HCT116 (cell line): ENCODE results near the gene ITGA7. TPM values are rescaled to one million over a fixed set of nuclear protein-coding genes. Genes with fewer than 3 reads are reported as not detected.

Experiments
- ATAC-seq: fragments of 200-7000 bp; cut with Tn5 transposase; 2 replicates; pipeline ENCODE4 v1.9.1; 2020; ENCODE audit warnings: mild to moderate bottlenecking, moderate library complexity
- BruUV-seq: library from RNA; stranded (reverse); fragments of 400-500 nt; replicated peaks from 2 replicates; lab custom pipeline; 2021; lab: Mats Ljungman, UMichigan
- CTCF ChIA-PET: fragments of 300-600 bp; sonication (Branson Sonifier 250); formaldehyde crosslinking; loops from one replicate; lab custom pipeline; 2021; ENCODE audit warnings: antibody characterized with exemption; lab: Charles Lee
- POLR2A ChIA-PET: fragments of 300-600, 350-600 bp; sonication (Branson Sonifier 250); formaldehyde crosslinking; loops from one replicate; lab custom pipeline; 2021; ENCODE audit warnings: antibody characterized with exemption; lab: Charles Lee
- RAD21 ChIA-PET, 2 experiments: fragments of 300-600 bp; sonication (Branson Sonifier 250); formaldehyde crosslinking; loops; one replicate each; lab custom pipeline; 2023; ENCODE audit warnings: low total read pairs in 2 of 2; ENCODE audit not compliant: uncharacterized antibody in 2 of 2, unreplicated experiment in 2 of 2, low non-redundant PET in 1 of 2; lab: Charles Lee
- DNase-seq: peaks from one replicate; pipeline ENCODE4 v3.0.0-alpha.2; 2010; ENCODE audit warnings: low read depth, low spot score
- H2AFZ ChIP-seq: fragments of 200-600 bp; shearing (Covaris generic), sonication (generic); 2 replicates; pipeline ENCODE4 v1.6.1; 2017; ENCODE audit warnings: low read depth, mixed run types, mixed read lengths, antibody characterized with exemption, low read length; ENCODE audit not compliant: poor library complexity, severe bottlenecking
- H3K27ac ChIP-seq: 2 replicates; pipeline ENCODE4 v1.5.1; 2012; ENCODE audit warnings: low read depth, low read length
- H3K27me3 ChIP-seq: fragments of 200-600 bp; sonication (generic); 2 replicates; pipeline ENCODE4 v1.6.1; 2016; ENCODE audit warnings: mixed run types, low read length, mixed read lengths; ENCODE audit not compliant: insufficient read depth
- H3K36me3 ChIP-seq, 2 experiments: fragments of 200-500 bp in 1 of 2; fragments of 200-600 bp in 1 of 2; sonication (Bioruptor generic) in 1 of 2; sonication (generic) in 1 of 2; 2 replicates each; pipeline versions ENCODE4 v1.5.1 to v1.6.1; 2014 to 2016; ENCODE audit warnings: low read length in 2 of 2, inconsistent platforms in 1 of 2, mixed read lengths in 1 of 2, mixed run types in 1 of 2; ENCODE audit not compliant: insufficient read depth in 2 of 2, control insufficient read depth in 1 of 2
- H3K4me1 ChIP-seq, 2 experiments: fragments of 200-600 bp in 1 of 2; sonication (generic) in 1 of 2; 2 replicates each; pipeline versions ENCODE4 v1.5.1 to v1.6.1; 2012 to 2017; ENCODE audit warnings: low read length in 2 of 2, inconsistent platforms in 1 of 2, mild to moderate bottlenecking in 1 of 2, mixed read lengths in 1 of 2, mixed run types in 1 of 2, moderate library complexity in 1 of 2; ENCODE audit not compliant: insufficient read depth in 2 of 2, control insufficient read depth in 1 of 2
- H3K4me2 ChIP-seq: fragments of 200-600 bp; sonication (generic); 2 replicates; pipeline ENCODE4 v1.6.1; 2017; ENCODE audit warnings: mixed run types, low read length, mixed read lengths
- H3K4me3 ChIP-seq, 2 experiments: fragments of 200-600 bp in 1 of 2; sonication (generic) in 1 of 2; replicated peaks in 1 of 2; 2 replicates each; pipeline ENCODE4 v1.5.1; 2011 to 2016; ENCODE audit warnings: low read length in 2 of 2, control low read depth in 1 of 2, low read depth in 1 of 2, mild to moderate bottlenecking in 1 of 2, mixed read lengths in 1 of 2, mixed run types in 1 of 2
- H3K79me2 ChIP-seq: fragments of 200-600 bp; sonication (generic); 2 replicates; pipeline ENCODE4 v1.6.1; 2017; ENCODE audit warnings: mild to moderate bottlenecking, mixed run types, low read length, moderate library complexity, mixed read lengths; ENCODE audit not compliant: insufficient read depth
- H3K9ac ChIP-seq: fragments of 200-600 bp; sonication (generic); 2 replicates; pipeline ENCODE4 v1.6.1; 2016; ENCODE audit warnings: low read length, mixed read lengths
- H3K9me2 ChIP-seq: fragments of 200-600 bp; sonication (generic), shearing (Covaris generic); 2 replicates; pipeline ENCODE4 v1.6.1; 2017; ENCODE audit warnings: mixed run types, mild to moderate bottlenecking, moderate library complexity; ENCODE audit not compliant: insufficient read depth
- H3K9me3 ChIP-seq, 2 experiments: fragments of 200-500 bp in 1 of 2; fragments of 200-600 bp in 1 of 2; sonication (Bioruptor generic) in 1 of 2; sonication (generic) in 1 of 2; 2 replicates each; pipeline ENCODE4 v1.6.1; 2014 to 2017; ENCODE audit warnings: low read length in 2 of 2, mixed read lengths in 2 of 2, inconsistent platforms in 1 of 2, low read depth in 1 of 2, mild to moderate bottlenecking in 1 of 2, mixed run types in 1 of 2, moderate library complexity in 1 of 2; ENCODE audit not compliant: control insufficient read depth in 1 of 2, insufficient read depth in 1 of 2
- H4K20me1 ChIP-seq: fragments of 200-600 bp; sonication (generic), shearing (Covaris generic); 2 replicates; pipeline ENCODE4 v1.6.1; 2017; ENCODE audit warnings: mixed run types, mild to moderate bottlenecking, moderate library complexity; ENCODE audit not compliant: insufficient read depth
- CEBPB ChIP-seq: IDR thresholded peaks from 2 replicates; pipeline ENCODE4 v1.6.1; 2012; ENCODE audit warnings: low read depth
- CTCF ChIP-seq, 3 experiments: fragments of 200-600 bp in 1 of 3; sonication (generic) in 1 of 3; IDR thresholded peaks in 2 of 3; conservative IDR thresholded peaks in 1 of 3; 2 replicates each; pipeline ENCODE4 v1.5.1; 2012 to 2017; ENCODE audit warnings: low read depth in 2 of 3, low read length in 2 of 3, antibody characterized with exemption in 1 of 3, borderline replicate concordance in 1 of 3, control low read depth in 1 of 3, mild to moderate bottlenecking in 1 of 3, mixed read lengths in 1 of 3, mixed run types in 1 of 3, moderate library complexity in 1 of 3; ENCODE audit not compliant: insufficient read depth in 1 of 3
- EGR1 ChIP-seq: IDR thresholded peaks from 2 replicates; pipeline ENCODE4 v1.6.1; 2012; ENCODE audit warnings: low read depth
- EZH2 ChIP-seq: fragments of 200-600 bp; sonication (generic); IDR thresholded peaks from 2 replicates; pipeline ENCODE4 v1.6.1; 2017; ENCODE audit warnings: antibody characterized with exemption, mixed run types
- JUND ChIP-seq: IDR thresholded peaks from 2 replicates; pipeline ENCODE4 v1.6.1; 2012
- POLR2A ChIP-seq: IDR thresholded peaks from 2 replicates; pipeline ENCODE4 v1.7.0; 2011; ENCODE audit warnings: borderline replicate concordance; ENCODE audit not compliant: insufficient read depth, insufficient read length; ENCODE audit errors: extremely low read depth
- POLR2AphosphoS5 ChIP-seq: IDR thresholded peaks from 2 replicates; pipeline ENCODE4 v1.6.1; 2011; ENCODE audit warnings: mild to moderate bottlenecking, low read depth, low read length, moderate library complexity
- RAD21 ChIP-seq: IDR thresholded peaks from 2 replicates; pipeline ENCODE4 v1.6.1; 2012; ENCODE audit warnings: low read depth, mild to moderate bottlenecking
- REST ChIP-seq: IDR thresholded peaks from 2 replicates; pipeline ENCODE4 v1.6.1; 2012; ENCODE audit warnings: low read depth
- SIN3A ChIP-seq: IDR thresholded peaks from 2 replicates; pipeline ENCODE4 v1.6.1; 2012; ENCODE audit warnings: low read depth
- TCF7L2 ChIP-seq: IDR thresholded peaks from 2 replicates; pipeline ENCODE4 v1.7.0; 2011; ENCODE audit warnings: borderline replicate concordance, inconsistent platforms; ENCODE audit not compliant: insufficient read depth, insufficient read length; ENCODE audit errors: extremely low read depth
- YY1 ChIP-seq: IDR thresholded peaks from 2 replicates; pipeline ENCODE4 v1.6.1; 2011; ENCODE audit warnings: low read length, low read depth, moderate library complexity, mild to moderate bottlenecking; ENCODE audit not compliant: insufficient replicate concordance; ENCODE audit errors: extremely low read depth
- ZFX ChIP-seq: fragments of 450-650 bp; IDR thresholded peaks from 2 replicates; pipeline ENCODE4 v1.6.1; 2017
- intact Hi-C: fragments of 100-400 bp; cut with micrococcal nuclease; formaldehyde crosslinking; loops from 2 replicates; pipeline ENCODE4 v1.10.0; 2022
- total RNA-seq: library from RNA; stranded (reverse); gene quantifications from one replicate; pipeline ENCODE4 v1.2.1, GENCODE V29; 2021; ENCODE audit not compliant: unreplicated experiment
- TF ChIP-seq, protein P1 (sequence below): IDR thresholded peaks from 2 replicates; pipeline ENCODE4 v1.6.1; 2012

ITGA7 gene
- total RNA-seq, 1 experiment from 2014 or later: 17.8 TPM

- H4K20me1 ChIP-seq: no peaks in the 10 kb centered on the region
- POLR2A ChIA-PET: no interaction called here
- no peak overlapping the region for H3K9ac ChIP-seq
- no peaks in the 10 kb centered on the region for H3K9me3 ChIP-seq
- no peaks in the 10 kb centered on the region for H3K36me3 ChIP-seq
- DNase-seq: no peak
- H3K4me1 ChIP-seq: peaks cover 4 to 18% of the 10 kb centered on the region in 2 experiments; a peak in 3 of 4 replicates
- CTCF ChIA-PET: interaction anchor here (0.6 to 2.9 kb wide), 2 partner anchors 8 to 23 kb away, joined by 4 to 12 read pairs; a partner anchor contains a TSS
- H3K79me2 ChIP-seq: no peaks in the 10 kb centered on the region
- BruUV-seq: no TSS peak
- no peak overlapping the region for H2AFZ ChIP-seq
- no peak overlapping the region for H3K4me3 ChIP-seq
- RAD21 ChIA-PET: no interaction called here
- H3K9me2 ChIP-seq: no peaks in the 10 kb centered on the region
- TF ChIP-seq REST: no peak
- TF ChIP-seq POLR2A: no peak
- TF ChIP-seq ZFX: no peak
- no peak for TF ChIP-seq RAD21
- TF ChIP-seq EGR1: no peak
- no peak for TF ChIP-seq EZH2
- TF ChIP-seq YY1: no peak
- TF ChIP-seq CTCF (IDR thresholded peaks at IDR 0.05 in 2 of 3, conservative IDR thresholded peaks at IDR 0.05 in 1 of 3; ENCODE audit: borderline replicate concordance in 1 of 3, insufficient read depth in 1 of 3, low read depth in 2 of 3, low read length in 2 of 3): no peak
- no peak for TF ChIP-seq JUND
- no peak for TF ChIP-seq CEBPB
- TF ChIP-seq, protein P1, sequence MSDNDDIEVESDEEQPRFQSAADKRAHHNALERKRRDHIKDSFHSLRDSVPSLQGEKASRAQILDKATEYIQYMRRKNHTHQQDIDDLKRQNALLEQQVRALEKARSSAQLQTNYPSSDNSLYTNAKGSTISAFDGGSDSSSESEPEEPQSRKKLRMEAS: no peak
- TF ChIP-seq TCF7L2: no peak
- TF ChIP-seq POLR2AphosphoS5: no peak
- no peak for TF ChIP-seq SIN3A
- TF ChIP-seq, all 23 proteins: peak for 0
- intact Hi-C loops: no loop called here
- ATAC-seq: no peak
- Histone ChIP-seq H3K27ac (no peak overlapping the region), H3K4me2 (no peak overlapping the region), H3K27me3 (peaks cover 10% of the 10 kb centered on the region; the same call in 1 of the 2 replicates)
These were observed 3.6 kb downstream of the ITGA7 start for GRCh38 chr12:55703901-55704761.
